ENCODE measurements around the gene PPP1R2.
"Not testable (repeated sequence)": the region's sequence is repeated elsewhere in the genome, so short reads cannot be mapped to it uniquely, and the experiment has no call there.

The PPP1R2 gene

GRCh38 chr3:195542698-195543499, at the start of gene PPP1R2:
TSS of gene PPP1R2 (minus strand) at chr3:195543325. CDS start at chr3:195543025, 300 bp downstream.
- DNase-seq = peak; percentile 75
- TF ChIP-seq CTCF (IDR thresholded peaks at IDR 0.05; ENCODE audit: low read depth, low read length, missing control alignments) = no peak
- H3K4me3 ChIP-seq (ENCODE audit: low read depth, low read length) = peak within 1 kb of the TSS; percentile 83
- H3K36me3 ChIP-seq (replicated peaks) = no peaks in the 10 kb centered on the region
- no peaks in the 10 kb centered on the region for H3K27me3 ChIP-seq (replicated peaks)
- H3K27ac ChIP-seq = peak within 1 kb of the TSS; percentile 61
- in situ Hi-C loops (cut with HindIII; ENCODE audit: low pct_ligation_motif_present, low sequenced_read_pairs) = no loop called here

- no peak overlapping the region for H3K27ac ChIP-seq
- no peaks in the 10 kb centered on the region for H3K27me3 ChIP-seq (replicated peaks)
- H3K4me3 ChIP-seq (ENCODE audit: low read depth, low read length) = no peak overlapping the region
- no peaks in the 10 kb centered on the region for H3K36me3 ChIP-seq (replicated peaks)
- DNase-seq = no peak
- in situ Hi-C loops (cut with HindIII; ENCODE audit: low pct_ligation_motif_present, low sequenced_read_pairs) = no loop called here
- no peak for TF ChIP-seq CTCF (IDR thresholded peaks at IDR 0.05; ENCODE audit: low read depth, low read length, missing control alignments)
Measured at GRCh38 chr3:195591852-195592251, 48.7 kb upstream of the PPP1R2 start.

- no peaks in the 10 kb centered on the region for H3K27me3 ChIP-seq (replicated peaks)
- no peak overlapping the region for H3K27ac ChIP-seq
- H3K4me3 ChIP-seq (ENCODE audit: low read depth, low read length) = no peak overlapping the region
- in situ Hi-C loops (cut with HindIII; ENCODE audit: low pct_ligation_motif_present, low sequenced_read_pairs) = no loop called here
- no peaks in the 10 kb centered on the region for H3K36me3 ChIP-seq (replicated peaks)
- no peak for TF ChIP-seq CTCF (IDR thresholded peaks at IDR 0.05; ENCODE audit: low read depth, low read length, missing control alignments)
- DNase-seq = no peak
Measured at GRCh38 chr3:195591220-195591619, 48.1 kb upstream of the PPP1R2 start.

GRCh38 chr3:195590381-195590780, 47.3 kb upstream of the PPP1R2 start:
- H3K27me3 ChIP-seq (replicated peaks); H3K27ac ChIP-seq; H3K36me3 ChIP-seq (replicated peaks); H3K4me3 ChIP-seq (ENCODE audit: low read depth, low read length); in situ Hi-C loops (cut with HindIII; ENCODE audit: low pct_ligation_motif_present, low sequenced_read_pairs); DNase-seq: not testable (repeated sequence)

- H3K27ac ChIP-seq; DNase-seq; in situ Hi-C loops (cut with HindIII; ENCODE audit: low pct_ligation_motif_present, low sequenced_read_pairs); H3K27me3 ChIP-seq (replicated peaks); H3K4me3 ChIP-seq (ENCODE audit: low read depth, low read length); H3K36me3 ChIP-seq (replicated peaks): not testable (repeated sequence)
Measured at GRCh38 chr3:195589796-195590195, 46.7 kb upstream of the PPP1R2 start.

- in situ Hi-C loops (cut with HindIII; ENCODE audit: low pct_ligation_motif_present, low sequenced_read_pairs) = no loop called here
- Histone ChIP-seq H3K36me3 (replicated peaks) (no peaks in the 10 kb centered on the region), H3K4me3 (ENCODE audit: low read depth, low read length) (no peak overlapping the region), H3K27ac (no peak overlapping the region), H3K27me3 (replicated peaks) (no peaks in the 10 kb centered on the region)
- no peak for DNase-seq
- no peak for TF ChIP-seq CTCF (IDR thresholded peaks at IDR 0.05; ENCODE audit: low read depth, low read length, missing control alignments)
Measured at GRCh38 chr3:195587824-195588223, 44.7 kb upstream of the PPP1R2 start.

GRCh38 chr3:195587406-195587805, 44.3 kb upstream of the PPP1R2 start:
- no peak overlapping the region for H3K4me3 ChIP-seq (ENCODE audit: low read depth, low read length)
- no peaks in the 10 kb centered on the region for H3K27me3 ChIP-seq (replicated peaks)
- TF ChIP-seq CTCF (IDR thresholded peaks at IDR 0.05; ENCODE audit: low read depth, low read length, missing control alignments) = no peak
- H3K36me3 ChIP-seq (replicated peaks) = no peaks in the 10 kb centered on the region
- no peak overlapping the region for H3K27ac ChIP-seq
- in situ Hi-C loops (cut with HindIII; ENCODE audit: low pct_ligation_motif_present, low sequenced_read_pairs) = no loop called here
- DNase-seq = no peak
